ENCODE data around the gene COX4I1.
"Not testable (repeated sequence)": the region's sequence is repeated elsewhere in the genome, so short reads cannot be mapped to it uniquely, and the experiment has no call there.

Gene COX4I1

DNA sequence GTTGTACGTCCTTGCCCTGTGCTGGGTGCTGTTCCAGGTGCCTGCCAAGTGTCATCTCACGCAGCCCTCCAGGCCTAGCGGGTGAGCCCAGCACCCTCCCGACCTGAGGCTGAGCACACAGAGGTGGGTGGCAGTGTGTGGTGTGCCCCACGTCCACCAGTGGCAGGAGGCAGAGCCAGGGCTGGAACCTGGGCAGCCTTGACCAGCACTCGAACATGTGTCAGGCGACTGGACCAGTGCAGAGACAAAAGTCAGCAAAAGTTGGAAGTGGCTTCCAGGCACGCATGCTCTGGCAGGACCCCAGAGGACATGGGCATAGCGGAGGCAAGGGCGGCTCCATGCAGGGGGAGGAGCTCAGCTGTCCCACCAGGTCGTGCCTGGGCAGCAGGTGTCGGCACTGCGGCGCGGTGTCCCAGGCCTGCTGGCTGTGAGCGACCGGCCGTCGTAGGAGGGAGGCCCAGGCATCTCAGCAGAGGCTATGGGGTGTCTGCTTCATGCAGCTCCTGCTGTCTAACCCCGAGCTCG lies 35.8 kb downstream of the COX4I1 start:
- DNase-seq (ENCODE audit: low read depth in 2 of 2): no peak
- TF ChIP-seq, protein P1, sequence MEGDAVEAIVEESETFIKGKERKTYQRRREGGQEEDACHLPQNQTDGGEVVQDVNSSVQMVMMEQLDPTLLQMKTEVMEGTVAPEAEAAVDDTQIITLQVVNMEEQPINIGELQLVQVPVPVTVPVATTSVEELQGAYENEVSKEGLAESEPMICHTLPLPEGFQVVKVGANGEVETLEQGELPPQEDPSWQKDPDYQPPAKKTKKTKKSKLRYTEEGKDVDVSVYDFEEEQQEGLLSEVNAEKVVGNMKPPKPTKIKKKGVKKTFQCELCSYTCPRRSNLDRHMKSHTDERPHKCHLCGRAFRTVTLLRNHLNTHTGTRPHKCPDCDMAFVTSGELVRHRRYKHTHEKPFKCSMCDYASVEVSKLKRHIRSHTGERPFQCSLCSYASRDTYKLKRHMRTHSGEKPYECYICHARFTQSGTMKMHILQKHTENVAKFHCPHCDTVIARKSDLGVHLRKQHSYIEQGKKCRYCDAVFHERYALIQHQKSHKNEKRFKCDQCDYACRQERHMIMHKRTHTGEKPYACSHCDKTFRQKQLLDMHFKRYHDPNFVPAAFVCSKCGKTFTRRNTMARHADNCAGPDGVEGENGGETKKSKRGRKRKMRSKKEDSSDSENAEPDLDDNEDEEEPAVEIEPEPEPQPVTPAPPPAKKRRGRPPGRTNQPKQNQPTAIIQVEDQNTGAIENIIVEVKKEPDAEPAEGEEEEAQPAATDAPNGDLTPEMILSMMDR (IDR thresholded peaks at IDR 0.05; ENCODE audit: low read depth, low read length): no peak
- H3K4me3 ChIP-seq (replicated peaks in 1 of 2; ENCODE audit: low read depth in 2 of 2, low read length in 2 of 2): no peak overlapping the region

DNA sequence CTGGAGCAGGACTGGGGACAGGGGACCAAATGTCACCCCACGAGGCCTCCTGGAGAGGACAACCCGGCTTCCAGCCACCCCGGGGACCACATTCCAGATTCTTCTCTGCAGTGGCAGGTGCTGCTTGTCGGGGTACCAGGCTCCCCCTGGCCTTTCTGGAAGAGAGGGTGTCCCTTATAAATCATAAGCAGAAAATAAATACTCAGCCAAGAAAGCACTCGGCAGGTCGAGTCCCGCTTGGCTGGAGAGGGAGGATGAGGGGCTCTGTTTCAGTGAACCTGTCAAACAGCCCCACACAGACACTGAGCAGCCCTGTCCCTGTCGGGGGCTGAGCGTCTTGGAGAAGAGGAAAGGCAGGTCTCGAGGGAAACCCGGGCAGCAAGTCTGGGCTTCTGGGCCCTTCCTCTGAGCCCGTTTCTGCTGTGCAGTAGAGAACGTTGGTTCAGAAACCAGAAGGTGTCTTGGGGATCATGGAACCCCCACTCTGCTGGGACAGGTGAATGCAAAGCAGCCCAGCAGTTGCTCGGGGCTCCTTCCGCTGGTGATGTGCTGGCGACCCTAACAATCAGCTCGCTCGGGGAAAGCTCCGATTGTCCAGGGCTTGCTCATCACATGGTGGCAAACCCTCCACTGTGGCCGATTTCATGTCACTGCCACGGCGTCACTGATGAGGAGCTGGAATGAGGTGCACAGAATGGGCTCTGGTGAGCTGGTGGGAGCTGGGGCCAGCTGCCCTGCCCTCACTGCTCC lies 36.6 kb downstream of the COX4I1 start:
- no peak for DNase-seq (ENCODE audit: low read depth in 2 of 2)
- TF ChIP-seq, protein P1 (IDR thresholded peaks at IDR 0.05; ENCODE audit: low read depth, low read length): no peak

DNA sequence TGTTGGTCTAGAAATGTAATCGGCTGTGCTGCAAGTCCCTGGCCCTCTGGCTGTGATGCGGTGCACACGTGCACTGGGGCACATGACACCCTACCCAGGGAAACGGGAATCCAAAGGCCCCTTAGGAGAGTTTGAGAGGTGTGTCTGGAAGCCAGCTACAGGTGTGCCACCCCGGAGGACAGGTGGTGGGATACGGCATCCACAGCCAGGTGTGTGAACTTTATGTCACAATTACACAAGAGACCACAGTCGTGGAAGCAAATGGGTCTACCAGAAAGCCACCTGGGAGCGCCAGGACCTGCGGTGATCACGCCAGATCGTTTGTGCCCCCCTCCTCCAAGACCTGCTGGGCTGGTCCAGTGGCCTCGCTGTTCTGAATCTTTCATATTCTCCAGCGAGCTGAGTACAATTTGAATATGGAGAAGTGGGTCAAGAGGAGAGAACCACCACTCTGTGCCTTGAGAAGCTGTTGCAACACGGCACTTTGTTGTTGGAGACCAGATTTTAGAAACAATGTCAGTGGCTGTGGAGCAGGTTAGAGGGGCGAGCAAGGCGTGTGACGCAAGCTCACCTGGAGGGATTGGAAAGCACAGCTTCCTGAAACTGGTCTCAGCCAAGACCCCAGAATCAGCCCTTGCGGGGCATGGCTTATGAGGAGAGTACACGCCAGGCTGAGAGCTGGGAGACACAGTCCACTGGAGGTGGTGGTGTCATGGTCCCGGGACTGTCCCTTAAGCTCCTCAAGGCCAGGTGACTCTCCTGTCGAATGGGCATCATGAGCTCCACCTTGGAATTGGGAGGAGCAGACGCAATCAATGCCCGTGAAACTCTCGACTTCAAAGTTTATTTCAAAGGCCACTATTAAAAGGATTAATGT lies 37.4 kb downstream of the COX4I1 start:
- DNase-seq (ENCODE audit: low read depth in 2 of 2): no peak
- TF ChIP-seq, protein P1 (IDR thresholded peaks at IDR 0.05; ENCODE audit: low read depth, low read length): no peak
- no peak overlapping the region for H3K4me3 ChIP-seq (replicated peaks in 1 of 2; ENCODE audit: low read depth in 2 of 2, low read length in 2 of 2)

More for the DNA sequence above, 36.6 kb downstream of the COX4I1 start:
- no peak overlapping the region for H3K4me3 ChIP-seq (replicated peaks in 1 of 2; ENCODE audit: low read depth in 2 of 2, low read length in 2 of 2)

DNA sequence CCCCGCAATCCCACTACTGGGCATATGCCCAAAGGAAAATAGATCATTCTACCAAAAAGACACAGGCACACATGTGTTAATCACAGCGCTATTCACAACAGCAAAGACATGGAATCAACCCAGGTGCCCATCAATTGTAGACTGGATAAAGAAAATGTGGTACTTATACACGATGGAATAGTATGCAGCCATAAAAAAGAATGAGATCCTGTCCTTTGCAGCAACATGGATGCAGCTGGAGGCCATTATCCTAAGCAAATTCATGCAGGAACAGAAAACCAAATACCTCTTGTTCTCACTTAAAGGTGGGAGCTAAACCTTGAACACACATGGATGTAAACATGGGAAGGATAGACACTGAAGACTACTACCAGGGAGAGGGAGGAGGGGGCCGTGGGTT lies 38.2 kb downstream of the COX4I1 start:
- not testable (repeated sequence) for DNase-seq (ENCODE audit: low read depth in 2 of 2); H3K4me3 ChIP-seq (replicated peaks in 1 of 2; ENCODE audit: low read depth in 2 of 2, low read length in 2 of 2)

DNA sequence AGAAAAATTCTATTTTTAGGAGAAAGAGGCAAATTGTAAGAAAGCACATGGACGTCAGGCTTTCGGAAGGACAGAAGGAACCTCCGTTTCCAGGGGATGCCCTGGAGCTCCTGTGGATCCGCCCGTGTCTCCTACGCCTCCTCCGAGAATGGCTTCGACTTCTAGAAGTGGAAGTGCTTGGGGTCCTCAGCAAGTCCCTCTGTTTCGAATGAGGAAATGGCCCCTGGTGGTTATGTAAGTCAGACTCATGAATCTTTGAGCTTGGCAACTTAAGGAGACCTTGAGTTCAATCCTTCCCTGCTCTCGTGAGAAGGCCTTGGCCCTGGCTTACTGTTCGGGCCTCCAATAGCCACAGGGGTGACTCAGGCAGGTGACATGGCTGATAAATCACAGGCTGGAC lies 38.9 kb downstream of the COX4I1 start:
- H3K4me3 ChIP-seq (replicated peaks in 1 of 2; ENCODE audit: low read depth in 2 of 2, low read length in 2 of 2): no peak overlapping the region
- DNase-seq (ENCODE audit: low read depth in 2 of 2): no peak
- TF ChIP-seq, protein P1 (IDR thresholded peaks at IDR 0.05; ENCODE audit: low read depth, low read length): no peak

DNA sequence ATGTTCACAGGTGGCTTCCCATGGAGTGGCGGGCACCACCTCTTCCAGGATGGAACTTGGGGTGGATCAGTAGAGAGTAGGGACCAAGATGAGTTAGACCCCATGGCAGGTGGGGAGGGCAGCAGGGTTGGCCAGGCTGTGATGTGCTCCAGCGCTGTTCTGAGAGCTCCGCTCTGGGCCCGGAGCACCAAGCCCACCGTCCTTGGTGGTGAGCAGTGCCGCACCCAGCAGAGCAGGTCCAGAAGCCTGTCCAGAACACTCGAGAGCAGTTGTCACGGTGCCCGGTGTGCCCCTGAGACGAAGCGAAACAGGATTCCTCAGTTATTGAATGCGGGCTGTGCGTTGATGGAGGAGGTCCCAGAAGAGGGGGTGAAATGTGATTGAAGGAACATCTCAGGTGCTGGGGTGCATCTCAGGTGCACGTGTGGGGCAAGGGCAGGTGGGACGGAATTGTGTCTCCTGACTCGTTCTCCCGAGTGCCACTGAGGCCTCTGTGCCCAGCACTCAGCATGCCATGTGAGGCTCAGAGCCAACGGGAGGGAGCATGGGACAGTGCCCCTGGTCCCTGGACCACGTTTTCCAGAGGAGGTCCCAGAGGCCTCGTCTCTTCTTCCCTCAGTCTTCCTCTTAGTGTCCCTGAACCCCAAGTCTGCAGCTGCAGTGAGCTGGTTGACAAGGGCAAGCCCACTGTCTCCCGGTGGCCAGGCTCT lies 39.5 kb downstream of the COX4I1 start:
- no peak overlapping the region for H3K4me3 ChIP-seq (replicated peaks in 1 of 2; ENCODE audit: low read depth in 2 of 2, low read length in 2 of 2)
- no peak for DNase-seq (ENCODE audit: low read depth in 2 of 2)
- TF ChIP-seq, protein P1 (IDR thresholded peaks at IDR 0.05; ENCODE audit: low read depth, low read length): no peak

Measured in cardiac fibroblast (primary cell).